H9 (cell line): ENCODE data around the gene MLIP. TPM values are rescaled to one million over a fixed set of nuclear protein-coding genes. Genes with fewer than 3 reads are reported as not detected.

Source experiments
- DNase-seq: peaks from one replicate; pipeline ENCODE4 v3.0.0-alpha.2; 2017
- H2AFZ ChIP-seq: one replicate; pipeline ENCODE4 v1.6.1; 2013; ENCODE audit warnings: mild to moderate bottlenecking, low read length, control low read depth, moderate library complexity
- H2AK5ac ChIP-seq: 2 replicates; pipeline ENCODE4 v1.6.1; 2013; ENCODE audit warnings: low read length, control low read depth, mixed read lengths; ENCODE audit not compliant: insufficient read length
- H2BK120ac ChIP-seq: one replicate; pipeline ENCODE4 v1.6.1; 2013; ENCODE audit warnings: low read depth, mild to moderate bottlenecking, low read length, control low read depth, inconsistent platforms; ENCODE audit not compliant: poor library complexity, severe bottlenecking
- H2BK12ac ChIP-seq: 2 replicates; pipeline ENCODE4 v1.6.1; 2013; ENCODE audit warnings: low read length, control low read depth, mixed read lengths, low read depth; ENCODE audit not compliant: insufficient read length
- H2BK15ac ChIP-seq: 2 replicates; pipeline ENCODE4 v1.6.1; 2013; ENCODE audit warnings: low read depth, low read length, control low read depth
- H2BK20ac ChIP-seq: one replicate; pipeline ENCODE4 v1.6.1; 2013; ENCODE audit warnings: low read depth, mild to moderate bottlenecking, low read length, control low read depth, inconsistent platforms; ENCODE audit not compliant: poor library complexity, severe bottlenecking
- H2BK5ac ChIP-seq: 2 replicates; pipeline ENCODE4 v1.6.1; 2013; ENCODE audit warnings: low read length, control low read depth, mixed read lengths; ENCODE audit not compliant: insufficient read length
- H3K14ac ChIP-seq: 2 replicates; pipeline ENCODE4 v1.6.1; 2013; ENCODE audit warnings: low read length, control low read depth; ENCODE audit not compliant: insufficient read depth
- H3K18ac ChIP-seq: 2 replicates; pipeline ENCODE4 v1.6.1; 2013; ENCODE audit warnings: low read depth, mild to moderate bottlenecking, mixed read lengths, low read length, control low read depth; ENCODE audit not compliant: insufficient read length
- H3K23ac ChIP-seq: 2 replicates; pipeline ENCODE4 v1.6.1; 2013; ENCODE audit warnings: low read length, control low read depth, mixed read lengths, low read depth; ENCODE audit not compliant: insufficient read length
- H3K23me2 ChIP-seq: 2 replicates; pipeline ENCODE4 v1.6.1; 2013; ENCODE audit warnings: low read depth, mild to moderate bottlenecking, mixed read lengths, low read length, control low read depth; ENCODE audit not compliant: insufficient read length, poor library complexity, severe bottlenecking
- H3K27ac ChIP-seq: 2 replicates; pipeline ENCODE4 v1.5.1; 2013; ENCODE audit warnings: low read length, control low read depth, mixed read lengths, low read depth; ENCODE audit not compliant: insufficient read length
- H3K27me3 ChIP-seq: 2 replicates; pipeline ENCODE4 v1.6.1; 2013; ENCODE audit warnings: low read length, control low read depth, inconsistent platforms; ENCODE audit not compliant: insufficient read depth
- H3K4ac ChIP-seq: 2 replicates; pipeline ENCODE4 v1.6.1; 2013; ENCODE audit warnings: low read depth, mild to moderate bottlenecking, control low read depth, inconsistent platforms, low read length, moderate library complexity
- H3K4me1 ChIP-seq: 2 replicates; pipeline ENCODE4 v1.6.1; 2013; ENCODE audit warnings: low read length, control low read depth, inconsistent platforms; ENCODE audit not compliant: insufficient read depth
- H3K4me2 ChIP-seq: 2 replicates; pipeline ENCODE4 v1.6.1; 2013; ENCODE audit warnings: low read length, control low read depth, mixed read lengths; ENCODE audit not compliant: insufficient read length, insufficient read depth
- H3K56ac ChIP-seq: 2 replicates; pipeline ENCODE4 v1.6.1; 2013; ENCODE audit warnings: low read depth, mild to moderate bottlenecking, mixed read lengths, low read length, control low read depth; ENCODE audit not compliant: insufficient read length
- H3K79me1 ChIP-seq: 2 replicates; pipeline ENCODE4 v1.6.1; 2013; ENCODE audit warnings: low read depth, mild to moderate bottlenecking, moderate library complexity, low read length, control low read depth, inconsistent platforms; ENCODE audit not compliant: insufficient read depth, poor library complexity, severe bottlenecking
- H3K79me2 ChIP-seq: 2 replicates; pipeline ENCODE4 v1.6.1; 2013; ENCODE audit warnings: low read length, control low read depth, inconsistent platforms; ENCODE audit not compliant: insufficient read depth
- H3K9ac ChIP-seq: 2 replicates; pipeline ENCODE4 v1.6.1; 2013; ENCODE audit warnings: low read length, control low read depth, mixed read lengths; ENCODE audit not compliant: insufficient read length; ENCODE audit errors: extremely low read depth
- H3K9me3 ChIP-seq: one replicate; pipeline ENCODE4 v1.6.1; 2013; ENCODE audit warnings: low read depth, low read length, inconsistent platforms; ENCODE audit not compliant: control insufficient read depth
- H3T11ph ChIP-seq: one replicate; pipeline ENCODE4 v1.6.1; 2013; ENCODE audit warnings: mild to moderate bottlenecking, low read length, control low read depth, inconsistent platforms
- H4K20me1 ChIP-seq: one replicate; pipeline ENCODE4 v1.6.1; 2013; ENCODE audit not compliant: control insufficient read depth, insufficient read length, insufficient read depth
- H4K5ac ChIP-seq: 2 replicates; pipeline ENCODE4 v1.6.1; 2013; ENCODE audit warnings: low read depth, mild to moderate bottlenecking, mixed read lengths, low read length, control low read depth; ENCODE audit not compliant: insufficient read length
- H4K8ac ChIP-seq: replicated peaks from 2 replicates; pipeline ENCODE4 v1.6.1; 2013; ENCODE audit warnings: low read length, control low read depth, mixed read lengths, low read depth; ENCODE audit not compliant: insufficient read length
- H4K91ac ChIP-seq: 2 replicates; pipeline ENCODE4 v1.6.1; 2013; ENCODE audit warnings: low read depth, mild to moderate bottlenecking, moderate library complexity, mixed read lengths, low read length, control low read depth; ENCODE audit not compliant: insufficient read length
- H3K27ac Mint-ChIP-seq, 3 experiments: 2 replicates in 2 of 3; 3 replicates in 1 of 3; pipeline ENCODE4 v1.8.0; 2020 to 2021; ENCODE audit warnings: mixed read lengths in 3 of 3, mild to moderate bottlenecking in 1 of 3, moderate library complexity in 1 of 3
- H3K27me3 Mint-ChIP-seq: 2 replicates; pipeline ENCODE4 v1.8.0; 2021; ENCODE audit warnings: low read depth, mild to moderate bottlenecking, moderate library complexity, mixed read lengths
- H3K36me3 Mint-ChIP-seq, 3 experiments: 2 replicates in 2 of 3; 3 replicates in 1 of 3; pipeline ENCODE4 v1.8.0; 2020 to 2021; ENCODE audit warnings: low read depth in 3 of 3, mixed read lengths in 3 of 3; ENCODE audit not compliant: insufficient read depth in 1 of 3
- H3K4me1 Mint-ChIP-seq, 2 experiments: 2 replicates each; pipeline ENCODE4 v1.8.0; 2020; ENCODE audit warnings: mixed read lengths in 2 of 2
- H3K4me3 Mint-ChIP-seq, 2 experiments: 2 replicates in 1 of 2; 3 replicates in 1 of 2; pipeline ENCODE4 v1.8.0; 2020 to 2021; ENCODE audit warnings: mild to moderate bottlenecking in 2 of 2, mixed read lengths in 2 of 2, moderate library complexity in 1 of 2
- H3K9me3 Mint-ChIP-seq, 2 experiments: 2 replicates in 1 of 2; 3 replicates in 1 of 2; pipeline ENCODE4 v1.8.0; 2020; ENCODE audit warnings: mild to moderate bottlenecking in 2 of 2, mixed read lengths in 2 of 2, moderate library complexity in 1 of 2
- WGBS: extraction: QIAGEN DNeasy Blood & Tissue Kit; methylation state at CpG from one replicate; pipeline ENCODE4 v1.1.7; 2013; ENCODE audit warnings: missing lambda C conversion rate, low lambda C conversion rate, mixed read lengths; ENCODE audit not compliant: insufficient read length; ENCODE audit errors: extremely low coverage; 5-methylcytosine and 5-hydroxymethylcytosine counted together
- total RNA-seq: library from RNA; stranded (reverse); gene quantifications from 2 replicates; pipeline ENCODE4 v1.2.1, GENCODE V29; 2021
- TF ChIP-seq, protein P1 (sequence below): fragments of 200-600 bp; sonication (generic); conservative IDR thresholded peaks from 3 replicates; pipeline ENCODE4 v1.8.0; 2021; ENCODE audit warnings: antibody characterized with exemption, mild to moderate bottlenecking

MLIP gene
- total RNA-seq, 1 experiment from 2014 or later, result not detected

DNA sequence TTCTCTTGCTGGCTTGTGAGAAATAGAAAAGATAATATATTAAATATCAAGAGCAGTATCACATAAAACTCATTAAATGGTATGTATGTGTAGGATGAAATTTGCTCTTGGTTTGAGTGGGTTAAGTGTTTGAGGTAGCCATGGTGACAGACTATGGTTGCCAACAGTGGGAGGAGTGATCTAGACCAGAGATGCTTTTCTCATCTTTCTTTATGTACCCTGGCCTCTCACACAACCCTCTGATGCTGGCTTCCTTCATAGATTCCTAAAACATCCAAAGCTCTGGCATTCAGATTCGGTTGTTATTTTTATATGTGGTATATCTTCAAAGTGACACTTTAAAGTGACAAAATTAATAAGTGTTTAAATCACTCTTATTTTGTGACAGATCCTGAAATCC, 9.0 kb upstream of the MLIP start:
- TF ChIP-seq, protein P1, sequence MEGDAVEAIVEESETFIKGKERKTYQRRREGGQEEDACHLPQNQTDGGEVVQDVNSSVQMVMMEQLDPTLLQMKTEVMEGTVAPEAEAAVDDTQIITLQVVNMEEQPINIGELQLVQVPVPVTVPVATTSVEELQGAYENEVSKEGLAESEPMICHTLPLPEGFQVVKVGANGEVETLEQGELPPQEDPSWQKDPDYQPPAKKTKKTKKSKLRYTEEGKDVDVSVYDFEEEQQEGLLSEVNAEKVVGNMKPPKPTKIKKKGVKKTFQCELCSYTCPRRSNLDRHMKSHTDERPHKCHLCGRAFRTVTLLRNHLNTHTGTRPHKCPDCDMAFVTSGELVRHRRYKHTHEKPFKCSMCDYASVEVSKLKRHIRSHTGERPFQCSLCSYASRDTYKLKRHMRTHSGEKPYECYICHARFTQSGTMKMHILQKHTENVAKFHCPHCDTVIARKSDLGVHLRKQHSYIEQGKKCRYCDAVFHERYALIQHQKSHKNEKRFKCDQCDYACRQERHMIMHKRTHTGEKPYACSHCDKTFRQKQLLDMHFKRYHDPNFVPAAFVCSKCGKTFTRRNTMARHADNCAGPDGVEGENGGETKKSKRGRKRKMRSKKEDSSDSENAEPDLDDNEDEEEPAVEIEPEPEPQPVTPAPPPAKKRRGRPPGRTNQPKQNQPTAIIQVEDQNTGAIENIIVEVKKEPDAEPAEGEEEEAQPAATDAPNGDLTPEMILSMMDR, result no peak
- Histone ChIP-seq H2AFZ (no peak overlapping the region), H3K23me2 (no peaks in the 10 kb centered on the region), H3K4me2 (no peak overlapping the region), H3K56ac (no peak overlapping the region), H3K14ac (no peak overlapping the region), H3K27me3 (no peaks in the 10 kb centered on the region), H3K18ac (no peak overlapping the region), H3K23ac (no peak overlapping the region), H2AK5ac (no peak overlapping the region), H3K4me1 (no peaks in the 10 kb centered on the region; the same call in 1 of the 2 replicates), H4K5ac (no peak overlapping the region), H2BK12ac (no peak overlapping the region), H3K27ac (no peak overlapping the region), H2BK5ac (no peak overlapping the region), H3T11ph (no peak overlapping the region), H3K79me1 (no peaks in the 10 kb centered on the region), H3K9ac (no peak overlapping the region), H3K79me2 (no peaks in the 10 kb centered on the region), H2BK20ac (no peak overlapping the region), H2BK15ac (no peak overlapping the region), H3K4ac (no peak overlapping the region), H3K9me3 (no peaks in the 10 kb centered on the region), H2BK120ac (no peak overlapping the region), H4K91ac (no peak overlapping the region), H4K8ac (no peak overlapping the region), H4K20me1 (no peaks in the 10 kb centered on the region)
- H3K36me3 Mint-ChIP-seq, result no peaks in the 10 kb centered on the region
- H3K4me1 Mint-ChIP-seq, result peaks cover 5 to 11% of the 10 kb centered on the region in 2 experiments; a peak in 1 of 4 replicates
- H3K9me3 Mint-ChIP-seq, result no peaks in the 10 kb centered on the region; a peak in 1 of 5 replicates
- no peak overlapping the region for H3K4me3 Mint-ChIP-seq
- no peak overlapping the region for H3K27ac Mint-ChIP-seq
- H3K27me3 Mint-ChIP-seq, result no peaks in the 10 kb centered on the region
- WGBS, result no CpG with 5 or more reads among the region's 1 CpG
- no peak for DNase-seq
